ENCODE results near the gene CCDC167. TPM values are rescaled to one million over a fixed set of nuclear protein-coding genes. Genes with fewer than 3 reads are reported as not detected.

CCDC167 gene
- total and polyA plus RNA-seq, 2 of the 8 experiments (the other 6 are each of a cell fraction or from before 2014, with no cell fraction given) = 11.0 to 26.5 TPM

GRCh38 chr6:37507690-37508421, 8.2 kb upstream of the CCDC167 start:
- Histone ChIP-seq H3K4me1 (replicated peaks in 1 of 4; ENCODE audit: control insufficient read depth in 3 of 4, insufficient read depth in 4 of 4, low read length in 3 of 4) (peaks cover 3 to 22% (median 19%) of the 10 kb centered on the region in 4 experiments; a peak in 6 of 7 replicates), H3K18ac (ENCODE audit: extremely low read depth, low read length) (no peak overlapping the region; the same call in 1 of the 2 replicates), H3K4me3 (ENCODE audit: extremely low read depth in 1 of 4, insufficient read depth in 2 of 4, low read depth in 3 of 4, low read length in 4 of 4) (no peak overlapping the region), H2BK120ac (replicated peaks; ENCODE audit: low read depth, low read length) (no peak overlapping the region), H3K79me1 (ENCODE audit: low read depth, low read length) (no peaks in the 10 kb centered on the region), H3K27ac (ENCODE audit: low read depth, low read length) (no peak overlapping the region), H2BK12ac (ENCODE audit: low read depth, low read length) (no peak overlapping the region), H3K4ac (replicated peaks; ENCODE audit: insufficient read length, low read depth, low read length) (no peak overlapping the region), H3K36me3 (ENCODE audit: control insufficient read depth in 2 of 4, insufficient read depth in 4 of 4, low read length in 3 of 4) (no peaks in the 10 kb centered on the region), H3K23ac (ENCODE audit: insufficient read length) (no peak overlapping the region), H3K23me2 (ENCODE audit: low read depth, low read length) (peaks cover 5% of the 10 kb centered on the region), H4K8ac (ENCODE audit: extremely low read depth, insufficient read depth, low read length) (no peak overlapping the region), H3K56ac (replicated peaks; ENCODE audit: insufficient read length, low read depth, low read length) (no peak overlapping the region), H4K91ac (replicated peaks; ENCODE audit: insufficient read length, low read length) (no peak overlapping the region), H2AFZ (ENCODE audit: low read length) (no peak overlapping the region), H2BK20ac (ENCODE audit: low read length) (no peak overlapping the region), H2BK15ac (ENCODE audit: low read length) (no peak overlapping the region), H3K9me3 (ENCODE audit: insufficient read depth in 2 of 2, low read depth in 1 of 2, low read length in 1 of 2) (no peaks in the 10 kb centered on the region), H4K20me1 (replicated peaks in 1 of 2; ENCODE audit: control insufficient read depth in 1 of 2, insufficient read depth in 2 of 2, low read length in 2 of 2) (no peaks in the 10 kb centered on the region), H2BK5ac (ENCODE audit: low read depth, low read length) (no peak overlapping the region), H3K4me2 (ENCODE audit: insufficient read depth in 1 of 2, low read depth in 2 of 2, low read length in 2 of 2) (no peak overlapping the region), H3K9ac (replicated peaks in 1 of 4; ENCODE audit: extremely low read depth in 1 of 4, low read depth in 3 of 4, low read length in 3 of 4) (no peak overlapping the region), H4K5ac (ENCODE audit: insufficient read length, low read depth, low read length) (no peak overlapping the region), H3K14ac (ENCODE audit: insufficient read length) (no peak overlapping the region), H3K79me2 (ENCODE audit: control insufficient read depth in 1 of 2, insufficient read depth in 2 of 2, low read length in 2 of 2) (no peaks in the 10 kb centered on the region), H3K27me3 (replicated peaks in 1 of 4; ENCODE audit: control insufficient read depth in 3 of 4, extremely low read depth in 1 of 4, insufficient read depth in 3 of 4, low read length in 3 of 4) (peaks cover 0 to 21% (median 16%) of the 10 kb centered on the region in 4 experiments; a peak in 6 of 7 replicates), H2AK5ac (ENCODE audit: low read depth, low read length) (no peak overlapping the region)
- DNase-seq (ENCODE audit: low read depth in 1 of 2, low spot score in 2 of 2) (no peak), FAIRE-seq (no peak)
- TF ChIP-seq POLR2AphosphoS5 (IDR thresholded peaks at IDR 0.05; ENCODE audit: low read depth, low read length) (no peak), GTF2F1 (IDR thresholded peaks at IDR 0.05; ENCODE audit: borderline replicate concordance, low read depth, low read length) (no peak), ASH2L (IDR thresholded peaks at IDR 0.05; ENCODE audit: low read length) (no peak), HDAC2 (IDR thresholded peaks at IDR 0.05; ENCODE audit: borderline replicate concordance in 1 of 2, low read depth in 2 of 2, low read length in 2 of 2) (no peak), MAFK (IDR thresholded peaks at IDR 0.05; ENCODE audit: low read depth, low read length) (no peak), TAF7 (optimal IDR thresholded peaks at IDR 0.05; ENCODE audit: borderline replicate concordance, low read depth, low read length) (no peak), JUN (IDR thresholded peaks at IDR 0.05; ENCODE audit: low read depth, low read length) (no peak), ZNF274 (IDR thresholded peaks at IDR 0.05; ENCODE audit: borderline replicate concordance, extremely low read depth, low read length) (no peak), KDM1A (IDR thresholded peaks at IDR 0.05; ENCODE audit: borderline replicate concordance, low read length) (no peak)
- POLR2A ChIA-PET (ENCODE audit: partially characterized antibody) = interaction anchor here (1.5 kb wide), 1 partner anchor 28 kb away, joined by 6 read pairs; no protein-coding TSS in a partner anchor
- WGBS, 2 experiments (ENCODE audit: extremely low coverage in 1 of 2, insufficient coverage in 1 of 2, insufficient read length in 1 of 2, insufficient replicate concordance in 2 of 2, low coverage in 1 of 2, low lambda C conversion rate in 2 of 2, missing lambda C conversion rate in 1 of 2) = 97% methylated on average over 2 of the region's 4 CpGs; no CpG with 5 or more reads in 1 of the 2 experiments
- CTCF ChIA-PET (ENCODE audit: partially characterized antibody) = interaction anchor here (0.5 to 2.4 kb wide), 9 partner anchors 9 to 981 kb away, joined by 3 to 10 read pairs (median 3); no protein-coding TSS in a partner anchor
